Tibial nerve (tissue), 3 donors: ENCODE measurements around the gene MLLT1.

Experiments used
- POLR2A ChIP-seq, 2 donors: fragments of 450-650 bp; IDR thresholded peaks; one replicate each; pipeline ENCODE4 v1.6.1; 2017; ENCODE audit warnings: antibody characterized with exemption in 2 of 2, mild to moderate bottlenecking in 2 of 2, moderate library complexity in 2 of 2
- TF ChIP-seq, protein P1 (sequence below), 5 experiments: fragments of 200-600 bp in 3 of 5; fragments of 450-650 bp in 2 of 5; sonication (generic) in 3 of 5; IDR thresholded peaks; one replicate each; pipeline ENCODE4 v1.5.1; 2016 to 2019; ENCODE audit warnings: antibody characterized with exemption in 5 of 5, mild to moderate bottlenecking in 3 of 5, moderate library complexity in 2 of 5

DNA sequence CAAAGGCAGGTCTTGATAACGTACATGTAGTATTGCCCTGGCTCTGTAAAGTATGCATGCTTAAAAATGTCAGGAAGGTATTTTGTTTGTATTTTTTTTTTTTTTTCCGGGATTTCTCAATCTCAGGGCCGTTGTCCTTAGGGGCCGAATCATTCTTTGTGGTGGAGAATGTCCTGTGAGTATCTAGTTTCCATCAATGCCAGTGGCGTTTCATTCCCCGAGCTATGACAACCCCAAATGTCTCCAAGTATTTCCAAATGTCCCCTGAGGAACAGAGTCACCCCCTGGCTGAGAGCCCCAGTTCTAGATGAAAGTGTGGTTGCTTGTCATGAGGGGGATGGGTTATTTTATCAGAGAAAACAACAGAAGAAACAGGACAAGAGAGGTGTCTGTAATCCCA is 75.6 kb downstream of the MLLT1 start:
- TF ChIP-seq, protein P1, sequence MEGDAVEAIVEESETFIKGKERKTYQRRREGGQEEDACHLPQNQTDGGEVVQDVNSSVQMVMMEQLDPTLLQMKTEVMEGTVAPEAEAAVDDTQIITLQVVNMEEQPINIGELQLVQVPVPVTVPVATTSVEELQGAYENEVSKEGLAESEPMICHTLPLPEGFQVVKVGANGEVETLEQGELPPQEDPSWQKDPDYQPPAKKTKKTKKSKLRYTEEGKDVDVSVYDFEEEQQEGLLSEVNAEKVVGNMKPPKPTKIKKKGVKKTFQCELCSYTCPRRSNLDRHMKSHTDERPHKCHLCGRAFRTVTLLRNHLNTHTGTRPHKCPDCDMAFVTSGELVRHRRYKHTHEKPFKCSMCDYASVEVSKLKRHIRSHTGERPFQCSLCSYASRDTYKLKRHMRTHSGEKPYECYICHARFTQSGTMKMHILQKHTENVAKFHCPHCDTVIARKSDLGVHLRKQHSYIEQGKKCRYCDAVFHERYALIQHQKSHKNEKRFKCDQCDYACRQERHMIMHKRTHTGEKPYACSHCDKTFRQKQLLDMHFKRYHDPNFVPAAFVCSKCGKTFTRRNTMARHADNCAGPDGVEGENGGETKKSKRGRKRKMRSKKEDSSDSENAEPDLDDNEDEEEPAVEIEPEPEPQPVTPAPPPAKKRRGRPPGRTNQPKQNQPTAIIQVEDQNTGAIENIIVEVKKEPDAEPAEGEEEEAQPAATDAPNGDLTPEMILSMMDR (IDR thresholded peaks at IDR 0.05): no peak
- no peak for TF ChIP-seq POLR2A (IDR thresholded peaks at IDR 0.05)
